ENCODE data around the gene IGFBP3. TPM values are rescaled to one million over a fixed set of nuclear protein-coding genes. Genes with fewer than 3 reads are reported as not detected.

The IGFBP3 gene
- total and polyA plus RNA-seq, 2 experiments from 2014 or later, result 11.2 to 11.3 TPM

GRCh38 chr7:45865594-45866410 lies 55.3 kb downstream of the IGFBP3 start (continued):
- no peak for TF ChIP-seq CTCF (conservative IDR thresholded peaks at IDR 0.05; ENCODE audit: low read depth in 2 of 2)
- TF ChIP-seq ZNF331 (CRISPR knock-in tag; IDR thresholded peaks at IDR 0.05; ENCODE audit: low read depth), result no peak

- H4K20me1 ChIP-seq (replicated peaks; ENCODE audit: insufficient read depth), result no peaks in the 10 kb centered on the region
- H3F3A ChIP-seq (replicated peaks; ENCODE audit: low read depth), result no peaks in the 10 kb centered on the region
- no peaks in the 10 kb centered on the region for H3K79me2 ChIP-seq (replicated peaks; ENCODE audit: insufficient read depth)
- Mint-ChIP-seq H3K9me3 (no peaks in the 10 kb centered on the region), H3K27ac (no peak overlapping the region), H3K27me3 (ENCODE audit: insufficient read depth, low read depth, poor library complexity) (peaks cover 6% of the 10 kb centered on the region), H3K4me3 (no peak overlapping the region), H3K36me3 (ENCODE audit: low read depth) (no peaks in the 10 kb centered on the region), H3K4me1 (no peaks in the 10 kb centered on the region; the same call in 2 of the 3 replicates)
- H3K4me2 ChIP-seq, result no peak overlapping the region
- DNase-seq (ENCODE audit: low spot score), result peak; percentile 68
- no peak overlapping the region for H3K27ac ChIP-seq (ENCODE audit: low read depth)
- TF ChIP-seq JUNB (IDR thresholded peaks at IDR 0.05; ENCODE audit: unreplicated experiment), result no peak
- peak; percentile 57 to 78 for TF ChIP-seq CTCF (conservative IDR thresholded peaks at IDR 0.05; ENCODE audit: low read depth in 2 of 2)
- no peak for TF ChIP-seq ZNF114 (CRISPR knock-in tag; IDR thresholded peaks at IDR 0.05)
- no peaks in the 10 kb centered on the region for H3K27me3 ChIP-seq (ENCODE audit: insufficient read depth)
- no peak overlapping the region for H3K4me3 ChIP-seq
- no peaks in the 10 kb centered on the region for H3K36me3 ChIP-seq (ENCODE audit: insufficient read depth)
- H3K4me1 ChIP-seq (ENCODE audit: insufficient read depth), result no peaks in the 10 kb centered on the region
- ATAC-seq, result peak; percentile 95
- no peak overlapping the region for H2AFZ ChIP-seq
- no peaks in the 10 kb centered on the region for H3K9me2 ChIP-seq (ENCODE audit: insufficient read depth)
These were observed 57.4 kb downstream of the IGFBP3 start for GRCh38 chr7:45863715-45864114.

Other genes starting within 250 kb of the IGFBP3 start
- not detected in 2 replicates for gene CCDC201, start 48.2 kb downstream of the IGFBP3 start, total RNA-seq (2014; rRNA removed; shearing (Covaris generic))
- not detected in 2 replicates for gene CCDC201, start 48.2 kb downstream of the IGFBP3 start, polyA plus RNA-seq (2016; fragmentation: Nextera tagmentation; extraction: Ambion mirVana)
- gene IGFBP1, start 32.8 kb downstream of the IGFBP3 start, total RNA-seq (2014; rRNA removed; shearing (Covaris generic)), result not detected in 2 replicates
- not detected in 2 replicates for gene IGFBP1, start 32.8 kb downstream of the IGFBP3 start, polyA plus RNA-seq (2016; fragmentation: Nextera tagmentation; extraction: Ambion mirVana)

All from GM23338 (cell line).